ENCODE results near the gene ZNF569.
"Not testable (repeated sequence)": the region's sequence is repeated elsewhere in the genome, so short reads cannot be mapped to it uniquely, and the experiment has no call there.

The ZNF569 gene

GRCh38 chr19:37466798-37467607, at the start of gene ZNF569:
ZNF569 (minus strand) TSS chr19:37467444; CDS start chr19:37444921, 22,523 bp downstream.
- DNase-seq (ENCODE audit: low read depth): peak; percentile 77

DNA sequence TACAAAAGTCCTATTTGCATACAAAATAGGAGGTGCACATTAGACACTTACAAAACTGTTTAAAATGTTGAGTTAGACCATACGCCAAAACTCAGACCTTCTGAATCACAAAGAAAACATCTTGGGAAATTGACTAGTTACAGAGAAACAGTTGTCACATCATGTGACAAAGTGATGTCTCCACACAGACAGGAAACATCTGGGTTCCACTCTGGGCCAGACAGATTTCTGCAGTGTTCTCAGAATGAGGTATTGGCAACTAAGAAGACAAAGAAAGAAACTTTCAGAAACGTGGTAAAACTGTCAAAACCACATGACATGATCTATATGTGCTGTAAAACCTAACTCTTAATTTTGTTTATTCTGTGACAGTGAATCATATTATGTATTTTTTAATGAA, 46.2 kb upstream of the ZNF569 start:
- no peak for DNase-seq (ENCODE audit: low read depth)

GRCh38 chr19:37511821-37512220, 44.6 kb upstream of the ZNF569 start:
- DNase-seq (ENCODE audit: low read depth): no peak

DNA sequence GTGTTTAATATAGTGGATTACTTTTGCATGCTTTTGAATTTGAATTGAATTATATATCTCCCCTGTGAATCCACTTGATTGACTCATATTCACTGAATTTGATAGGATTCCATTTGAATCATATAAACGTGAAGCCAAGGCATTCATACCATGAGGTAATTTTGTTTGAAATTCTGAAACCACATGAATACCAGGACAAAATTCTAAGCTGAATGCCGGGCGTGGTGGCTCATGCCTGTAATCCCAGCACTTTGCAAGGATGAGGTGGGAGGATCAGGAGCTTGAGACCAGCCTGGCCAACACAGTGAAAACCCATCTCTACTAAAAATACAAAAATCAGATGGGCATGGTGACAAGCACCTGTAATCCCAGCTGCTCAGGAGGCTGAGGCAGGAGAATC, 43.9 kb upstream of the ZNF569 start:
- no peak for DNase-seq (ENCODE audit: low read depth)

GRCh38 chr19:37507167-37507464, 39.9 kb upstream of the ZNF569 start:
- no peak for DNase-seq (ENCODE audit: low read depth)

GRCh38 chr19:37506387-37507166, 39.3 kb upstream of the ZNF569 start, which contains the start of gene ZNF793:
ZNF793 (plus strand) TSS chr19:37506939; CDS start chr19:37523440, 16,501 bp downstream.
- DNase-seq (ENCODE audit: low read depth): peak; percentile 69

GRCh38 chr19:37505958-37506386, 38.7 kb upstream of the ZNF569 start:
- no peak for DNase-seq (ENCODE audit: low read depth)

GRCh38 chr19:37492213-37492612, 25.0 kb upstream of the ZNF569 start:
- DNase-seq (ENCODE audit: low read depth): no peak

- DNase-seq (ENCODE audit: low read depth): no peak
Observed at GRCh38 chr19:37484406-37485168, 17.3 kb upstream of the ZNF569 start.

- DNase-seq (ENCODE audit: low read depth): no peak
Observed at GRCh38 chr19:37472165-37472564, 4.9 kb upstream of the ZNF569 start.

GRCh38 chr19:37470216-37470615, 3.0 kb upstream of the ZNF569 start:
- DNase-seq (ENCODE audit: low read depth): no peak

DNA sequence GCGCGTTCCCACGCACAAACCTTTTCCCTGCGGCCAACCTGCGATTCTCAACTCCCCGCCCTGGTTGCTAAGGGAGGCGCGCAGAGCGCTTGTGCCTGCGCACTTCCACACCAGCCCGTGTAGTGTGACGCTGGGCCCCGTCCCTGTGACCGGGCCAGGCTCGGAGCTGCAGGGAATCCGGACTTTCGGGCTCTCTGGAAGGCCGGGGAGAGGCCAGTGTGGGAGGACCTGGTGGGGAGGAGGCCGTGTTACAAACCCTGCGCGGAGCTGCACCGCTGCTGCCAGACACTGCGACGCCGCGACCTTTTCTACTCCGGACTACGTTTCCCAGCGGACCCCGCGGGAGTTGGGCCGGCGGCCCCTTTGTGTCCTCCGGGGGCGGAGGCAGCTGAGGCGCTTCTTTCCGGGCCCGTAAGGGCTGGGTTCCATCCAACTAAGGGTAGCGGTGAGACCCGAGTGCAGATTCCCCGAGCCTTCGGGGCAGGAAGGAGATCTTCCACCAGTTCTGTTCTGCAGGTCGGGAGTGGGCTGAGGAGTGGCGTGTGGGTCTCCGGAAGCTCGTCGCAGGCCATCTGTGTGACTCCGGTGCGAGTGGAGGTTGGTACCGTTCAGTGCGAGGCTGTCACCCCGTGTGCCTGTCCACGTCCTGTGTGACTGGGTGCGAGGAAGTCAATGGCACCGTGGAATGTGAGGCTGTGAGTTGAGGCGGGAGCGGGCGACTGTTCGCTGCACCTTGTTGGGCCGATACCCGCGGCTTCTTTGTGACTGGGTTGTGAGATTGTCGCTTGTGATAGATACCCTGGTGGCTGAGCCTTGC, 1.9 kb upstream of the ZNF569 start, which contains the start of gene ZNF570:
Gene ZNF570 (plus strand): TSS at position 396 of the 817 bp plus-strand sequence. CDS start 999 bp downstream, outside the sequence.
- peak; percentile 78 for DNase-seq (ENCODE audit: low read depth)

DNA sequence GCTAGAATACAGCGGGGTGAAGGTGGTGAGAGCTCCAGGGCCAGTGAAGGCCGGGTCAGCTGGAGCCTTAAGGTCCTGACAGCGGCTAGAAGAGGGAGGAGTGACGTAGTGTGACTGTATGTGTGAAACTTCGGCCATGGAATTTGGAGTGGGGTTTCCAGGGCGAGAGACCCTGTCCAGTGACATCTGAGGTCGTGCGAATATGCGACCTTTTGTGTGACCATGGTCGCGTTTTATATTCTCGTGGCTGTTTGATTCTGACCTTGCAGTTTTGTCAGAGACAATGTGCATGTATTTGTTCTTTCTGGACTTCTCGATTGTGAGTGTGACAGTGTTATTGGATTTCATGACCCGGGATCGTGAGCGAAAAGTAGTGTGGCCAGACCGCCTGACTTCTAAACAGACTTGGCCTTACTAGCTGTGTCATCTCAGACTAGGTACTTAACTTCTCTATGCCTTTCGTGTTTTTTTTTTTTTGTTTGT, 405 bp upstream of the ZNF569 start:
- no peak for DNase-seq (ENCODE audit: low read depth)

DNA sequence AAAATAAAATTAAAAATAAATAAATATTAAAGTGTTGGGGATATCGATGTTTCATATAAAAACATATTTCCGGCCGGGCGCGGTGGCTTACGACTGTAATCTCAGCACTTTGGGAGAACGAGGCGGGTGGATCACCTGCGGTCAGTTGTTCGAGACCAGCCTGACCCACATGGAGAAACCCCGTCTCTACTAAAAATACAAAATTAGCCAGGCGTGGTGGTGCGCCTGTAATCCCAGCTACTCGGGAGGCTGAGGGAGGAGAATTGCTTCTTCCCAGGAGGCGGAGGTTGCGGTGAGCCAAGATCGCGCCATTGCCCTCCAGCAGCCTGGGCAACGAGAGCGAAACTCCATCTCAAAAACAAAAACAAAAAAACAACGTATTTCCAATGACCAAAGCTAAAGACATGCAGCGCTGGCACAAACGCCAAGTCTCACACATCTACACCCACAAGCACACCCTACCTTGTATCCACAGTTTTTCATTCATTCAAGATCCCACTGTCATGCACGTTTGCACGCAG, 907 bp downstream of the ZNF569 start:
- no peak for DNase-seq (ENCODE audit: low read depth)

DNA sequence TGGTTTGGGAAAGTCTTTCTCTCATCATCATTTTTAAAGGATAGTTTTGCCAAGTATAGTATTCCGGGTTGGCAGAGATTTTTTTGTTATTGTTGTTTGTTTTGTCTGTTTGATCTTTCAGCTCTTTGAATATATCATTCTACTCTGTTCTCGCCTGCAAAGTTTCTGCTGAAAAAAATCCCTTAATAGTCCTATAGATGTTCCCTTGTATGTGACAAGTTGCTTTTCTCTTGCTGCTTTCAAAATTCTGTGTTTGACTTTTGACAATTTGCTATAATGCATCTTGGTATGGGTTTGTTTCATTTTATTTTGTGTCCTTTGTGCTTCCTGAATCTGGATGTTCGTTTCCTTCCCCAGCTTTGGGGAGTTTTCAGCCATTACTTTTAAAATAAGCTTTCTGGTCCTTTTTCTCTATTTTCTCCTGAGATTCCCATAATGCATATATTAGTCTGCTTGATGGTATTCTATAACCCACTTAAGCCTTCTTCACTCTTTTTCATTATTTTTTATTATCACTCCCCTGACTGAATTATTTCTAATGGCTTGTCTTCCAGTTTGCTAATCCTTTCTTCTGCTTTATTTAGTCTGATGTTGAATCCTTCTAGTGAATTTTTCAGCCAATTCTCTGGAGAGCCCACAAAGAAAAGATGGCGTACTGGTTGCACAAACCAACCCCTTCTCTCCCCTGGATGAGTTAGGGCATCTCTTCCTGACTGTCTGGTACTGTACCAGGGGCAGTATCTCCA, 14.6 kb downstream of the ZNF569 start:
- DNase-seq (ENCODE audit: low read depth): no peak

DNA sequence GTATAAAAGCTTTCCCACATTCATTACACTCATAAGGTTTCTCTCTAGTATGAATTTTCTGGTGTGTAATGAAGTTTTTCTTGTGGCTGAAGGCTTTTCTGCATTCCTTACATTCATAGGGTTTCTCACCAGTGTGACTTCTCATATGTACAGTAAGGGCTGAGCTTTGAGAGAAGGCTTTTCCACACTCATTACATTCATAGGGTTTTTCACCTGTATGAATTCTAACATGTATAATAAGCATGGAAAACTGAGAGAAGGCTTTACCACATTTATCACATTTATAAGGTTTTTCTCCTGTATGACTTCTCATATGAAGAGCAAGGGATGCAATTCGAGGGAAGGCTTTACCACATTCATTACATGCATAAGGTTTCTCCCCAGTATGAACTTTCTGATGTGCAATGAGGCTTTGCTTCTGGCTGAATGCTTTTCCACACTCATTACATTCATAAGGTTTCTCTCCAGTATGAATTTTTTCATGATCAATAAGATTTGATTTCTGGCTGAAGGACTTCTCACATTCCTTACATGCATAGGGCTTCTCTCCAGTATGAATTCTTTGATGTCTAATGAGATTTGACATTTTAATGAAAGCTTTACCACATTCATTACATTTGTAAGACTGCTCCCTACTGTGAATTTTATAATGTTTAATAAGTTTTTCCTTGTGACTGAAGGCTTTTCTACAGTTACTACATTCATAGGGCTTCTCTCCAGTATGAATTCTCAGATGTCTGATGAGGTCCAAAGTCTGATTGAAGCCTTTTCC, 53.7 kb downstream of the ZNF569 start:
- no peak for DNase-seq (ENCODE audit: low read depth)

- no peak for DNase-seq (ENCODE audit: low read depth)
Observed at GRCh38 chr19:37412700-37413099, 54.5 kb downstream of the ZNF569 start.

DNA sequence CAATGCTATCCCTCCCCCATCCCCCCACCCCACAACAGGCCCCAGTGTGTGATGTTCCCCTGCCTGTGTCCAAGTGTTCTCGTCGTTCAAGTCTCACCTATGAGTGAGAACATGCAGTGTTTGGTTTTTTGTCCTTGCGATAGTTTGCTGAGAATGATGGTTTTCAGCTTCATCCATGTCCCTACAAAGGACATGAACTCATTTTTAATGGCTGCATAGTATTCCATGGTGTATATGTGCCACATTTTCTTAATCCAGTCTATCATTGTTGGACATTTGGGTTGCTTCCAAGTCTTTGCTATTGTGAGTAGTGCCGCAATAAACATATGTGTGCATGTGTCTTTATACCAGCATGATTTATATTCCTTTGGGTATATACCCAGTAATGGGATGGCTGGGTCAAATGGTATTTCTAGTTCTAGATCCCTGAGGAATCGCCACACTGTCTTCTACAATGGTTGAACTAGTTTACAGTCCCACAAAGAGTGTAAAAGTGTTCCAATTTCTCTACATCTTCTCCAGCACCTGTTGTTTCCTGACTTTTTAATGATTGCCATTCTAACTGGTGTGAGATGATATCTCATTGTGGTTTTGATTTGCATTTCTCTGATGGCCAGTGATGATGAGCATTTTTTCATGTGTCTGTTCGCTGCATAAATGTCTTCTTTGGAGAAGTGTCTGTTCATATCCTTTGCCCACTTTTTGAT, 61.0 kb downstream of the ZNF569 start:
- not testable (repeated sequence) for DNase-seq (ENCODE audit: low read depth)

DNA sequence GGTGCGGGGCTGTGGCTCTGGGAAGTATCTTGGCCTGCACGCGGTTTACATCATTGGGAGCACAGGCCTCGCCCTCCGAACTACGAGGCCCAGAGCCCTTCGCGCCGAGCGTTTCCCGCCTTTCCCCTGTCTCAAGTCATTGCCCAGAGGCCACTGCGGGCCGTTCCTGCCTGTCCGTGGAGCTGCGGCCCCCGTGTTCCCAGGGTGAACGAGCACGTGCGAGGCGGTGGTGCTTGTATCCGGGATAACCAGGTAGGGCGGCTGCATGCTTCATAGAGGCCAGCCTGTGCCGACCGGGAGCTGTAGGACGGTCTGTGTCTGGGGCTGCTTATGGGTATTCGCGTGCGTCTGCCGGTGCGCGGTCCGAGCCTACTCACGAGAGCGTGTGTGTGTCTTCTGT, 63.8 kb downstream of the ZNF569 start:
- no peak for DNase-seq (ENCODE audit: low read depth)

Data from activated T-helper 1 cell treated with Interleukin-2 at 50 U/mL for 16 hours (primary cell).